H1 (cell line): ENCODE measurements around the gene LAS1L. TPM values are rescaled to one million over a fixed set of nuclear protein-coding genes. Genes with fewer than 3 reads are reported as not detected.

Source experiments
- CTCF ChIA-PET: fragments of 300-600 bp; sonication (Branson Sonifier 250); formaldehyde crosslinking; loops from one replicate; lab custom pipeline; 2021; ENCODE audit not compliant: partially characterized antibody; lab: Charles Lee
- POLR2A ChIA-PET: fragments of 300-600 bp; sonication (Branson Sonifier 250); formaldehyde crosslinking; loops from one replicate; lab custom pipeline; 2021; ENCODE audit warnings: inconsistent platforms; ENCODE audit not compliant: partially characterized antibody; lab: Charles Lee
- DNase-seq, 2 experiments: peaks; one replicate each; pipeline versions ENCODE4 v3.0.0 to v3.0.0-alpha.2; 2010 to 2022; ENCODE audit warnings: low spot score in 2 of 2, low read depth in 1 of 2, mixed read lengths in 1 of 2
- FAIRE-seq: peaks from 2 replicates; lab custom pipeline; 2011; peaks lifted over from hg19 to GRCh38; lab: Jason Lieb, UNC
- H2AFZ ChIP-seq: 2 replicates; pipeline ENCODE4 v1.8.1; 2012; ENCODE audit warnings: low read length, inconsistent platforms
- H2AK5ac ChIP-seq: 2 replicates; pipeline ENCODE4 v1.6.1; 2013; ENCODE audit warnings: low read depth, low read length
- H2BK120ac ChIP-seq: replicated peaks from 2 replicates; pipeline ENCODE3; 2013; ENCODE audit warnings: low read depth, low read length, inconsistent platforms
- H2BK12ac ChIP-seq: 2 replicates; pipeline ENCODE4 v1.6.1; 2013; ENCODE audit warnings: low read depth, low read length
- H2BK15ac ChIP-seq: 2 replicates; pipeline ENCODE4 v1.6.1; 2013; ENCODE audit warnings: low read length
- H2BK20ac ChIP-seq: 2 replicates; pipeline ENCODE4 v1.6.1; 2013; ENCODE audit warnings: low read length
- H2BK5ac ChIP-seq: 2 replicates; pipeline ENCODE4 v1.6.1; 2013; ENCODE audit warnings: low read depth, low read length
- H3K14ac ChIP-seq: 2 replicates; pipeline ENCODE4 v1.6.1; 2013; ENCODE audit warnings: inconsistent platforms; ENCODE audit not compliant: insufficient read length
- H3K18ac ChIP-seq: 2 replicates; pipeline ENCODE4 v1.6.1; 2013; ENCODE audit warnings: low read length; ENCODE audit errors: extremely low read depth
- H3K23ac ChIP-seq: 2 replicates; pipeline ENCODE4 v1.6.1; 2013; ENCODE audit warnings: inconsistent platforms; ENCODE audit not compliant: insufficient read length
- H3K23me2 ChIP-seq: 2 replicates; pipeline ENCODE4 v1.6.1; 2013; ENCODE audit warnings: low read depth, low read length
- H3K27ac ChIP-seq: 2 replicates; pipeline ENCODE4 v1.6.1; 2011; ENCODE audit warnings: low read depth, low read length, inconsistent platforms
- H3K27me3 ChIP-seq, 4 experiments: replicated peaks in 1 of 4; 1 replicate in 1 of 4; 2 replicates in 3 of 4; pipeline versions ENCODE4 v1.6.1 to v1.8.1; 2011 to 2013; ENCODE audit warnings: low read length in 3 of 4, mild to moderate bottlenecking in 3 of 4, inconsistent platforms in 2 of 4, mixed read lengths in 2 of 4, moderate library complexity in 1 of 4; ENCODE audit not compliant: control insufficient read depth in 3 of 4, insufficient read depth in 3 of 4; ENCODE audit errors: extremely low read depth in 1 of 4
- H3K36me3 ChIP-seq, 4 experiments: 2 replicates each; pipeline versions ENCODE4 v1.6.1 to v1.8.1; 2011 to 2013; ENCODE audit warnings: mild to moderate bottlenecking in 4 of 4, low read length in 3 of 4, moderate library complexity in 2 of 4, control low read depth in 1 of 4, inconsistent platforms in 1 of 4; ENCODE audit not compliant: insufficient read depth in 4 of 4, control insufficient read depth in 2 of 4
- H3K4ac ChIP-seq: replicated peaks from 2 replicates; pipeline ENCODE3; 2013; ENCODE audit warnings: low read length, low read depth, mixed read lengths, inconsistent platforms; ENCODE audit not compliant: insufficient read length
- H3K4me1 ChIP-seq, 4 experiments: replicated peaks in 1 of 4; 1 replicate in 1 of 4; 2 replicates in 3 of 4; pipeline versions ENCODE4 v1.6.1 to v1.8.1; 2011 to 2013; ENCODE audit warnings: low read length in 3 of 4, inconsistent platforms in 2 of 4, mixed read lengths in 1 of 4; ENCODE audit not compliant: insufficient read depth in 4 of 4, control insufficient read depth in 3 of 4
- H3K4me2 ChIP-seq, 2 experiments: 2 replicates each; pipeline versions ENCODE4 v1.6.1 to v1.8.1; 2011 to 2013; ENCODE audit warnings: low read depth in 2 of 2, low read length in 2 of 2, control low read depth in 1 of 2, inconsistent platforms in 1 of 2, mild to moderate bottlenecking in 1 of 2; ENCODE audit not compliant: insufficient read depth in 1 of 2
- H3K4me3 ChIP-seq, 4 experiments: fragments of 200-600, 300-600 bp in 1 of 4; sonication (generic), shearing (Covaris generic), sonication (Bioruptor Twin) in 1 of 4; 2 replicates each; pipeline versions ENCODE4 v1.5.1 to v1.8.1; 2011 to 2016; ENCODE audit warnings: low read length in 4 of 4, low read depth in 3 of 4, control low read depth in 2 of 4, inconsistent platforms in 2 of 4, mild to moderate bottlenecking in 2 of 4, mixed read lengths in 1 of 4, moderate library complexity in 1 of 4; ENCODE audit not compliant: insufficient read depth in 2 of 4; ENCODE audit errors: extremely low read depth in 1 of 4
- H3K56ac ChIP-seq: replicated peaks from 2 replicates; pipeline ENCODE3; 2013; ENCODE audit warnings: low read depth, mild to moderate bottlenecking, mixed read lengths, low read length, inconsistent platforms; ENCODE audit not compliant: insufficient read length
- H3K79me1 ChIP-seq: 2 replicates; pipeline ENCODE4 v1.6.1; 2013; ENCODE audit warnings: low read depth, low read length, control low read depth
- H3K79me2 ChIP-seq, 2 experiments: 2 replicates each; pipeline versions ENCODE4 v1.6.1 to v1.8.1; 2012 to 2013; ENCODE audit warnings: low read length in 2 of 2, mild to moderate bottlenecking in 2 of 2, inconsistent platforms in 1 of 2; ENCODE audit not compliant: insufficient read depth in 2 of 2, control insufficient read depth in 1 of 2
- H3K9ac ChIP-seq, 4 experiments: replicated peaks in 1 of 4; 1 replicate in 1 of 4; 2 replicates in 3 of 4; pipeline versions ENCODE4 v1.6.1 to v1.8.1; 2011 to 2013; ENCODE audit warnings: low read depth in 3 of 4, low read length in 3 of 4, control low read depth in 2 of 4, mild to moderate bottlenecking in 2 of 4, moderate library complexity in 2 of 4, inconsistent platforms in 1 of 4; ENCODE audit errors: extremely low read depth in 1 of 4
- H3K9me3 ChIP-seq, 2 experiments: 2 replicates each; pipeline versions ENCODE4 v1.6.1 to v1.8.1; 2012 to 2013; ENCODE audit warnings: mild to moderate bottlenecking in 2 of 2, moderate library complexity in 2 of 2, control low read depth in 1 of 2, inconsistent platforms in 1 of 2, low read depth in 1 of 2, low read length in 1 of 2, mixed read lengths in 1 of 2; ENCODE audit not compliant: insufficient read depth in 2 of 2
- H4K20me1 ChIP-seq, 2 experiments: replicated peaks in 1 of 2; 2 replicates each; pipeline versions ENCODE3 to v1.8.1; 2011 to 2013; ENCODE audit warnings: inconsistent platforms in 2 of 2, low read length in 2 of 2, mild to moderate bottlenecking in 1 of 2; ENCODE audit not compliant: insufficient read depth in 2 of 2, control insufficient read depth in 1 of 2
- H4K5ac ChIP-seq: 2 replicates; pipeline ENCODE4 v1.6.1; 2013; ENCODE audit warnings: low read length, low read depth, mixed read lengths, inconsistent platforms; ENCODE audit not compliant: insufficient read length
- H4K8ac ChIP-seq: 2 replicates; pipeline ENCODE4 v1.8.0; 2013; ENCODE audit warnings: mild to moderate bottlenecking, moderate library complexity, low read length, inconsistent platforms; ENCODE audit not compliant: insufficient read depth; ENCODE audit errors: extremely low read depth
- H4K91ac ChIP-seq: replicated peaks from 2 replicates; pipeline ENCODE3; 2013; ENCODE audit warnings: low read length, mixed read lengths, inconsistent platforms; ENCODE audit not compliant: insufficient read length
- NRF1 ChIP-seq: IDR thresholded peaks from 2 replicates; pipeline ENCODE4 v1.6.1; 2011; ENCODE audit warnings: mild to moderate bottlenecking, low read depth, low read length, improper control_type of control experiment
- SAP30 ChIP-seq: fragments of 300-600 bp; sonication (generic); IDR thresholded peaks from 2 replicates; pipeline ENCODE4 v1.7.1; 2012; ENCODE audit warnings: low read length, moderate library complexity, mild to moderate bottlenecking, inconsistent platforms; ENCODE audit not compliant: insufficient read depth, insufficient replicate concordance
- SP4 ChIP-seq: IDR thresholded peaks from 2 replicates; pipeline ENCODE4 v1.6.1; 2012; ENCODE audit warnings: low read length, inconsistent platforms
- ZNF274 ChIP-seq: IDR thresholded peaks from 2 replicates; pipeline ENCODE4 v1.7.0; 2012; ENCODE audit warnings: low read length, borderline replicate concordance; ENCODE audit errors: extremely low read depth
- WGBS, 2 experiments: shearing (Covaris generic) in 1 of 2; methylation state at CpG; one replicate each; pipeline versions ENCODE4 v1.1.6 to v1.1.7; 2013 to 2015; ENCODE audit warnings: low lambda C conversion rate in 2 of 2, mixed read lengths in 2 of 2, inconsistent platforms in 1 of 2, low coverage in 1 of 2, missing lambda C conversion rate in 1 of 2; ENCODE audit not compliant: insufficient replicate concordance in 2 of 2, insufficient coverage in 1 of 2, insufficient read length in 1 of 2; ENCODE audit errors: extremely low coverage in 1 of 2, missing lambda C conversion rate in 1 of 2; 5-methylcytosine and 5-hydroxymethylcytosine counted together
- polyA plus RNA-seq, 7 experiments: library from polyadenylated mRNA; depleted of rRNA in 3 of 7; stranded (reverse) in 5 of 7; unstranded in 2 of 7; fragments of >200 nt in 5 of 7; fragments of 200-250 nt in 2 of 7; gene quantifications; 1 replicate in 5 of 7; 2 replicates in 1 of 7; 4 replicates in 1 of 7; pipeline versions ENCODE4 v1.2.1 to v1.2.3, GENCODE V29; 2011 to 2013; ENCODE audit warnings: missing spikeins in 2 of 7, mixed read lengths in 2 of 7
- total RNA-seq: library from RNA; stranded (reverse); fragmentation: NEBNext Ultra II Directional; extraction: Animal tissue kit (Norgen Biotek cat#: 25700); gene quantifications from 2 replicates; pipeline ENCODE4 v1.2.1, GENCODE V29; 2021
- TF ChIP-seq, protein P1 (sequence below): IDR thresholded peaks from 2 replicates; pipeline ENCODE4 v1.6.1; 2012; ENCODE audit warnings: inconsistent platforms

The LAS1L gene
- total and polyA plus RNA-seq, 2 of the 8 experiments (the other 6 are each of a cell fraction or from before 2014, with no cell fraction given), result 39.5 to 65.0 TPM

- Histone ChIP-seq H2BK120ac (no peak overlapping the region), H3K9ac (no peak overlapping the region), H3K27me3 (no peaks in the 10 kb centered on the region), H3K9me3 (no peaks in the 10 kb centered on the region), H3K4me2 (no peak overlapping the region), H4K20me1 (peaks cover 2 to 3% of the 10 kb centered on the region in 2 experiments), H3K27ac (no peak overlapping the region), H2BK12ac (no peak overlapping the region), H3K4me3 (no peak overlapping the region), H3K4ac (no peak overlapping the region), H2AK5ac (no peak overlapping the region), H2AFZ (no peak overlapping the region), H3K79me2 (peaks cover 12 to 27% of the 10 kb centered on the region in 2 experiments), H4K8ac (no peak overlapping the region), H3K18ac (no peak overlapping the region), H4K91ac (no peak overlapping the region), H3K23ac (no peak overlapping the region), H3K4me1 (peaks cover 0 to 7% (median 0%) of the 10 kb centered on the region in 4 experiments; a peak in 3 of 7 replicates), H2BK15ac (no peak overlapping the region), H2BK20ac (no peak overlapping the region), H2BK5ac (no peak overlapping the region), H3K56ac (no peak overlapping the region), H3K14ac (no peak overlapping the region), H3K23me2 (peaks cover 4% of the 10 kb centered on the region; the same call in 1 of the 2 replicates), H3K79me1 (peaks cover 2% of the 10 kb centered on the region), H3K36me3 (peaks cover 0 to 5% (median 1%) of the 10 kb centered on the region in 4 experiments; a peak in 5 of 8 replicates), H4K5ac (no peak overlapping the region)
- FAIRE-seq (no peak), DNase-seq (no peak)
- ChIA-PET CTCF (no interaction called here), POLR2A (no interaction called here)
- TF ChIP-seq ZNF274, result no peak
- TF ChIP-seq NRF1, result no peak
- no peak for TF ChIP-seq SAP30
- TF ChIP-seq, protein P1, sequence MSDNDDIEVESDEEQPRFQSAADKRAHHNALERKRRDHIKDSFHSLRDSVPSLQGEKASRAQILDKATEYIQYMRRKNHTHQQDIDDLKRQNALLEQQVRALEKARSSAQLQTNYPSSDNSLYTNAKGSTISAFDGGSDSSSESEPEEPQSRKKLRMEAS, result no peak
- TF ChIP-seq SP4, result no peak
- 93% methylated on average over 3 of the region's 3 CpGs; no CpG with 5 or more reads in 1 of the 2 experiments for WGBS, 2 experiments
Measured at GRCh38 chrX:65536291-65536690, 1.7 kb upstream of the LAS1L start.
